Fibroblast of lung (primary cell): Measurements from ENCODE around the gene IGSF23. TPM values are rescaled to one million over a fixed set of nuclear protein-coding genes. Genes with fewer than 3 reads are reported as not detected.

Experiments used
- DNase-seq, 2 donors: peaks; one replicate each; pipeline versions ENCODE4 v3.0.0 to v3.0.0-alpha.2; 2010; ENCODE audit warnings: low read depth in 2 of 2
- H2AFZ ChIP-seq: 2 replicates; pipeline ENCODE4 v1.5.1; 2012; ENCODE audit warnings: low read length, control low read depth, inconsistent platforms
- H3K27ac ChIP-seq: 2 replicates; pipeline ENCODE4 v1.5.1; 2011; ENCODE audit warnings: low read length, control low read depth; ENCODE audit not compliant: insufficient read depth
- H3K27me3 ChIP-seq: 2 replicates; pipeline ENCODE4 v1.5.1; 2011; ENCODE audit warnings: mild to moderate bottlenecking, low read length; ENCODE audit not compliant: control insufficient read depth, insufficient read depth
- H3K36me3 ChIP-seq: 2 replicates; pipeline ENCODE4 v1.5.1; 2011; ENCODE audit warnings: low read length; ENCODE audit not compliant: control insufficient read depth, insufficient read depth
- H3K4me1 ChIP-seq: 2 replicates; pipeline ENCODE4 v1.5.1; 2011; ENCODE audit warnings: low read length; ENCODE audit not compliant: control insufficient read depth, insufficient read depth; ENCODE audit errors: extremely low read depth
- H3K4me2 ChIP-seq: 2 replicates; pipeline ENCODE4 v1.5.1; 2011; ENCODE audit warnings: low read length, control low read depth; ENCODE audit not compliant: insufficient read depth; ENCODE audit errors: extremely low read depth
- H3K4me3 ChIP-seq, 4 experiments: fragments of 200-600 bp in 1 of 4; sonication (generic) in 1 of 4; replicated peaks in 1 of 4; 2 replicates each; pipeline ENCODE4 v1.5.1; 2011 to 2016; ENCODE audit warnings: low read length in 4 of 4, low read depth in 3 of 4, mild to moderate bottlenecking in 3 of 4, control low read depth in 2 of 4, inconsistent platforms in 1 of 4, mixed read lengths in 1 of 4; ENCODE audit not compliant: insufficient read depth in 1 of 4; ENCODE audit errors: control extremely low read depth in 1 of 4
- H3K79me2 ChIP-seq: 2 replicates; pipeline ENCODE4 v1.5.1; 2012; ENCODE audit warnings: mild to moderate bottlenecking, low read length, inconsistent platforms; ENCODE audit not compliant: control insufficient read depth, insufficient read depth
- H3K9ac ChIP-seq: 2 replicates; pipeline ENCODE4 v1.5.1; 2011; ENCODE audit warnings: mild to moderate bottlenecking, low read length, control low read depth; ENCODE audit not compliant: insufficient read depth
- H3K9me3 ChIP-seq: 2 replicates; pipeline ENCODE4 v1.5.1; 2012; ENCODE audit warnings: low read depth, low read length; ENCODE audit not compliant: control insufficient read depth, insufficient read depth
- H4K20me1 ChIP-seq: 2 replicates; pipeline ENCODE4 v1.5.1; 2011; ENCODE audit warnings: low read length; ENCODE audit not compliant: control insufficient read depth, insufficient read depth; ENCODE audit errors: extremely low read depth
- CTCF ChIP-seq, 2 donors: IDR thresholded peaks in 1 of 2; conservative IDR thresholded peaks in 1 of 2; 1 replicate in 1 of 2; 2 replicates in 1 of 2; pipeline ENCODE4 v1.5.1; 2011 to 2012; ENCODE audit warnings: low read length in 2 of 2, control low read depth in 1 of 2, inconsistent platforms in 1 of 2, low read depth in 1 of 2, mild to moderate bottlenecking in 1 of 2
- EZH2 ChIP-seq: IDR thresholded peaks from 2 replicates; pipeline ENCODE4 v1.5.1; 2012; ENCODE audit warnings: low read length, control low read depth, mild to moderate bottlenecking; ENCODE audit errors: missing control alignments
- polyA plus RNA-seq, 2 donors: library from polyadenylated mRNA; depleted of rRNA in 1 of 2; stranded (reverse) in 1 of 2; unstranded in 1 of 2; fragments of >200 nt; gene quantifications; 2 replicates each; pipeline ENCODE4 v1.2.1, GENCODE V29; 2011 to 2012; ENCODE audit warnings: missing spikeins in 1 of 2
- total RNA-seq: library from RNA; depleted of rRNA; stranded (reverse); fragments of >200 nt; gene quantifications from 2 replicates; pipeline ENCODE4 v1.2.1, GENCODE V29; 2014

Gene IGSF23
- total and polyA plus RNA-seq, 2 donors (not counting 1 experiment from before 2014, with no cell fraction given): 0.33 to 1.3 TPM

- no peak overlapping the region for H3K27ac ChIP-seq
- H4K20me1 ChIP-seq: no peaks in the 10 kb centered on the region
- TF ChIP-seq CTCF (conservative IDR thresholded peaks at IDR 0.05 in 1 of 2, IDR thresholded peaks at IDR 0.05 in 1 of 2; ENCODE audit: low read depth in 1 of 2, low read length in 2 of 2) (no peak), EZH2 (no peak)
- H3K9me3 ChIP-seq: no peaks in the 10 kb centered on the region
- H3K79me2 ChIP-seq: no peaks in the 10 kb centered on the region
- H3K4me2 ChIP-seq: no peak overlapping the region
- H2AFZ ChIP-seq: no peak overlapping the region
- H3K4me3 ChIP-seq: no peak overlapping the region
- H3K9ac ChIP-seq: no peak overlapping the region
- DNase-seq: no peak
- H3K36me3 ChIP-seq: no peaks in the 10 kb centered on the region
- no peaks in the 10 kb centered on the region for H3K27me3 ChIP-seq
- peaks cover 13% of the 10 kb centered on the region for H3K4me1 ChIP-seq
Measured at GRCh38 chr19:44637390-44637764, 24.0 kb downstream of the IGSF23 start.

- H4K20me1 ChIP-seq: no peaks in the 10 kb centered on the region
- H3K4me2 ChIP-seq: peak overlapping the region; percentile 11
- H2AFZ ChIP-seq: no peak overlapping the region
- H3K4me1 ChIP-seq: peaks cover 13% of the 10 kb centered on the region
- no peak overlapping the region for H3K9ac ChIP-seq
- H3K9me3 ChIP-seq: no peaks in the 10 kb centered on the region
- TF ChIP-seq EZH2 (no peak), CTCF (conservative IDR thresholded peaks at IDR 0.05 in 1 of 2, IDR thresholded peaks at IDR 0.05 in 1 of 2; ENCODE audit: low read depth in 1 of 2, low read length in 2 of 2) (no peak)
- H3K79me2 ChIP-seq: peaks cover 15% of the 10 kb centered on the region
- no peaks in the 10 kb centered on the region for H3K36me3 ChIP-seq
- no peak overlapping the region for H3K27ac ChIP-seq
- no peaks in the 10 kb centered on the region for H3K27me3 ChIP-seq
- no peak overlapping the region for H3K4me3 ChIP-seq
- DNase-seq: peak; percentile 59 to 87
Measured at GRCh38 chr19:44640518-44640917, 27.2 kb downstream of the IGSF23 start.

- Histone ChIP-seq H3K36me3 (peaks cover 2% of the 10 kb centered on the region), H3K4me3 (no peak overlapping the region), H3K9me3 (no peaks in the 10 kb centered on the region), H3K4me2 (no peak overlapping the region), H2AFZ (no peak overlapping the region), H3K27me3 (no peaks in the 10 kb centered on the region), H3K79me2 (peaks cover 26% of the 10 kb centered on the region), H3K27ac (no peak overlapping the region), H3K4me1 (peaks cover 7% of the 10 kb centered on the region), H3K9ac (no peak overlapping the region), H4K20me1 (no peaks in the 10 kb centered on the region)
- no peak for DNase-seq
- TF ChIP-seq EZH2 (no peak), CTCF (conservative IDR thresholded peaks at IDR 0.05 in 1 of 2, IDR thresholded peaks at IDR 0.05 in 1 of 2; ENCODE audit: low read depth in 1 of 2, low read length in 2 of 2) (no peak)
Measured at GRCh38 chr19:44641501-44642265, 28.3 kb downstream of the IGSF23 start.
